GM21447 (cell line): ENCODE data around the gene CDX1.

Experiments used
- ATAC-seq: cut with Tn5 transposase; IDR thresholded peaks from one replicate; pipeline ENCODE4 v1.9.1; 2021; ENCODE audit not compliant: unreplicated experiment

The CDX1 gene

DNA sequence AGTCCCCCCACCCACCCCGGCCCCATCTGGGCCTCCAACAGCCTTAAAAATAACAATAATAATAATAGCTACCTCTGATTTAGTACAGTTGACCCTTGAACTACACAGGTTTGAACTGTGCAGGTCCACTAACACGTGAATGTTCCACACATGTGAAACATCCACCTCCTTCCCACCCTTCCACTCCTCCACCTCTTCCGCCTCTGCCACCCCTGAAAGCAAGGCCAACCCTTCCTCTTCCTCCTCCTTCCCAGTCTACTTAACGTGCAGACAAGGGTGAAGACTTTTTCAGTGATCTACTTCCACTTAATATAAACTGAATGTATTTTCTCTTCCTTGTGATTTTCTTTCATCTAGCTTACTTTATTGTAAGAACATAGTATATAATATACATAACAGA, 21.7 kb upstream of the CDX1 start:
- no peak for ATAC-seq

- ATAC-seq = no peak
Observed at GRCh38 chr5:150146235-150146634, 20.3 kb upstream of the CDX1 start.

- no peak for ATAC-seq
Observed at GRCh38 chr5:150146862-150147601, 19.5 kb upstream of the CDX1 start.

- no peak for ATAC-seq
Observed at GRCh38 chr5:150147670-150148069, 18.9 kb upstream of the CDX1 start.

DNA sequence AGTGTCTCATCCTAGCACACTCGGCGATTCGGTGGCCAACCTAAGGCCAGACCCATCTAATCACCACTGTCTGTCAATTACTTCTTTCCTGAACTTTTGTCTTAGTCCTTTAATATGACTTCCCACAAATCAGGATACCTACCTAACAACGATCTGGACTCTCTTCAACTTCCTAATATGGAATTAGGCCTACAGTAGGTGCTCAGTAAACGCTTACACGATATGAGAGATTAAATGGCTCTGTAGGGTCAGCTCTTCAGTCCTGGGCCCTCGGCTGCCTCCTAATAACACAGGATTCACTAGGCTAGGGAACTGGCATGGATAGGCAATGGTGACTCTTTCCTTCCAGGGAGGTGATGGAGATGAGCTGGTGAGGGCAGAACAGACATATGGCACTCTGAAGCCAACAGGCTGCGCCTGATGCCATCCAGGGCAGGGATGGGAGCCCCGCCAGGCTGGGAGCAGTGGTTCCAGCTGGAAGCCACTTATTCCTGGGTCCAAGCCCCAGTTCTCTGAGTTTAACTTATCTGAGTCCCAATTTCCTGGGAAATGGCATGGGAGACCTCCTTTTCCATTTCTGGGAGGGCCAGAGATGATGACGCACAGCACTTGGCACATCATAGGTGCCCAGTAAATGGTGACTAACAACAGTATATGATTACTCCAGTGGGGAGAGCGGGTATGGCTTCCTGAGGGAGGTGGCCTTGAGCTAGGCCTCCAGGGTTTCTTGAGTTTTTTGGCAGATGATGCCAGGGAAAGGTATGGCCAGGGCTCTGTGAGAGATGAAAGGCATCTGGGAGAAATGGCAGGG, 18.3 kb upstream of the CDX1 start:
- ATAC-seq = no peak

DNA sequence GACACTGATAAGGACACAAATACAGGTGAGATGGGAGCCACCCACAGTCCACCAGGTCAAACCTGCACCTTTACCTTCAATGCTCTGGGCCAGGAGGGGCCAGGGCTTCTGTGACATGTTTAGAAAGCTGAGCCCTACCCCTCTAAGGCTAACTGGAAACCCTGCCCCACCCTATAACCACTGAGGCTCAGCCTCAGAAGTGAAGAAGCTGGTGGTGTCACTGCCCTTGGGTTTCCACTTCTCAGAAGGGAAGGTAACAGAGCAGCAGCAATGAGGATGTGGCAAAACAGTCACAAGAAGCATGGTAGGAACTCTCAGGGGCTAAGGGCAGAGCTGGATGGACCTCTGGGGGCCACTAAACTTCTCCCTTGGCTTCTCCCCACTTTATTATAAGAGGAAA, 17.0 kb upstream of the CDX1 start:
- no peak for ATAC-seq

DNA sequence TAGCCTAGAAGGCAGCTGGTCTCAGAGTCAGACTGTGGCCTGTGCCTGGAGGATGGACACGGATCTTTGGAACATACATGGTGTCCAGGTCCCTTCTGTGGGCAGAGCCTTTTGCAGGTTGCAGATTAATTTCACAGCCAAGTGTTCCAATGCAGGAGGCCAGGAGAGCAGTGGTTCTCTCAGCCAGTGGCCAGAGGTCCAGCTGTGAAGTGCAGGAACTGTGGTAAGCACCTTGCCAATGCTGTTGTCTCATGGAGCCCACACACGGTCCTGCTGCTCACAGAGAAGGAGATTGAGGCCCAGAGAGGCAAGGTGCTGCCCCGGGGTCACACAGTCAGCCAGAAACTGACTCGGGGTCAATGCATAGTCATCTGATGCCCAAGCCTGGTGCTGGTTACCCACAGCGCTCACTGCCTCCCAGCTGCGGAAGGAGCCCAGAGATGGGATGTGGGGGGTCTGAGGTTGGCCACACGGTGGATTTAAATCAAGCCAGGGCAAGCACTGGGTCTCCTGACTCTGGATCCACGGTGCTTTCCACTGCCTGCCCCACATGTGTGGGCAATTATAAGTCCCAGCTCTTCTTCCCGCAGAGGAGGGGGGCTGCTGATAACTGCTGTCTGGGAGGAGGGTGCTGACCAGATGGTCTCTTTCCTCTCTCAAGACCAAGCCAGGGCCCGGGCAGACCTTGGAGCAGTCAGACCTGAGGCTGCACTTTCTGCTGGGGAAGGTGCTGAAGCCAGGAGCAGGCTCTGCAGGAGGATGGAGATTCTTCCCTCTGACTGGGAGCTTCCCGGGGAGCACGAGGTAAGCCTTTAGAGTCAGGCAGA, 13.7 kb upstream of the CDX1 start:
- ATAC-seq = no peak

- ATAC-seq = no peak
Observed at GRCh38 chr5:150153483-150153882, 13.1 kb upstream of the CDX1 start.

- no peak for ATAC-seq
Observed at GRCh38 chr5:150153957-150154617, 12.5 kb upstream of the CDX1 start.

GRCh38 chr5:150154618-150155128, 11.9 kb upstream of the CDX1 start:
- no peak for ATAC-seq

- peak; percentile 59 for ATAC-seq
Observed at GRCh38 chr5:150155258-150156026, 11.1 kb upstream of the CDX1 start, which contains the start of gene PDGFRB. PDGFRB (minus strand) TSS chr5:150155845; CDS start chr5:150137047, 18,798 bp downstream.

GRCh38 chr5:150156027-150156368, 10.6 kb upstream of the CDX1 start:
- ATAC-seq = no peak

DNA sequence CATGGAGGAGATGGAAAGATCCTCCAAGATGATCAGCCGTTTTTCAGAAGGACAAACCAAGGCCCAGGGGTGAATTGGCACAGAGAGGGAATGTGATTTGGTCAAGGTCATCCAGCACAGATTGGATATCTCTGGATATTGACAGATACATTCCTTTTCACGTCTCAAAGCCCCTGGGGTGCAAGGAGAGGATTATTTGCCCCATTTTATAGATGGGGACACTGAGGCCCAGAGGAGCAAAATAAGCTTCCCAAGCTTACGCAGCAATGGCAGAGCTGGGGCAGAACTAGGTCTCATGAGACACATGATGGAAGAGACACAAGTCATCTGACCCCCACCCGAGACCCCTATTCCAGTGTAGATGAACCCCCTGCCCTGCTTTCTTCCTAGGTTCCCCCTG, 10.0 kb upstream of the CDX1 start:
- no peak for ATAC-seq

GRCh38 chr5:150157168-150157567, 9.4 kb upstream of the CDX1 start:
- ATAC-seq = no peak

GRCh38 chr5:150158170-150158949, 8.2 kb upstream of the CDX1 start:
- ATAC-seq = no peak

GRCh38 chr5:150159031-150159430, 7.5 kb upstream of the CDX1 start:
- ATAC-seq = no peak

DNA sequence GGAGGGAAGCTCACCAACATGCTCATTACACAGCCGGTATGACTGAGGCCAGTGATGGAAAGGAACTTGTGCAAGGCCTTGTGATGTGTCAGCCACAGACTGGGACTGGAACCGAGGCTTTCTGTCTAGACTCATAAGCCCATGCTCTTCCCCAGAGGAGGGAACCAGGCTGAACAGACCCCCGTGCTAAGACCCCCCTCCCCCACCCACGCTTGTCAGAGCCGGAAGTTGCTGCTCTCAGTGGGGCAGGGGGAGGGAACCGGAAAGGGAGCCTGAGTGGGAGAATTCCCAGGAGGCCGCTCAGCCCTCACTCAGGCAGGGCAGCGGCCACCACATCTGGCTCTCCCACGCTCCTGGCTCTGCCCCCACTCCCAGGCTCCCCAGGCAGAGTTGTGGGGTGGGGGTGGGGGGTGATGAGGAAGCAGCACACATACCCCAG, 6.8 kb upstream of the CDX1 start:
- no peak for ATAC-seq

GRCh38 chr5:150160448-150161081, 6.0 kb upstream of the CDX1 start:
- ATAC-seq = no peak
